ENCODE measurements around the gene ADAMTS14.

Gene ADAMTS14

DNA sequence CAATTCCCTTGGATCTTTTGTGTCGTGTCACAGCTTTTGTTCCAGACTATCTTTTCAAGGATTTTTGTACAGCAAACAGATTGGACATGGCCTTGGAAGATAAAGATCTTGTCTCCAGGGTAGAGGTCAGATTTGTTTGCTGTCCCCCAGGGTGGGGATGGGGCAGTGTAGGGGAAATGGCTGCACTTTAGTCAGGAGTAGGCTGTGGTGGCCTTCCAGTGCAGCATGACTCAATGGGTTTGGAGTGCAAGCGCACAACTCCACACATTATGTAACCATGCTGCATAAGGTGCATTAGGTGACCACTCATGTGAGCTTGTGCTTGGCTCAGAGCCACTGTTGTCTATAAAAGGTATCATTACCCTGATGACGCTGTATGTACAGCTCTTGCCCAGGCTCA, 23.9 kb upstream of the ADAMTS14 start:
- no peak for DNase-seq
- Histone ChIP-seq H3K27ac (no peak overlapping the region), H3K36me3 (no peaks in the 10 kb centered on the region), H3K9me3 (ENCODE audit: severe bottlenecking) (peaks cover 27% of the 10 kb centered on the region), H3K27me3 (ENCODE audit: insufficient read depth, low read depth, severe bottlenecking) (no peaks in the 10 kb centered on the region), H3K4me3 (ENCODE audit: low read depth, low read length) (no peak overlapping the region)
- TF ChIP-seq, protein P1, sequence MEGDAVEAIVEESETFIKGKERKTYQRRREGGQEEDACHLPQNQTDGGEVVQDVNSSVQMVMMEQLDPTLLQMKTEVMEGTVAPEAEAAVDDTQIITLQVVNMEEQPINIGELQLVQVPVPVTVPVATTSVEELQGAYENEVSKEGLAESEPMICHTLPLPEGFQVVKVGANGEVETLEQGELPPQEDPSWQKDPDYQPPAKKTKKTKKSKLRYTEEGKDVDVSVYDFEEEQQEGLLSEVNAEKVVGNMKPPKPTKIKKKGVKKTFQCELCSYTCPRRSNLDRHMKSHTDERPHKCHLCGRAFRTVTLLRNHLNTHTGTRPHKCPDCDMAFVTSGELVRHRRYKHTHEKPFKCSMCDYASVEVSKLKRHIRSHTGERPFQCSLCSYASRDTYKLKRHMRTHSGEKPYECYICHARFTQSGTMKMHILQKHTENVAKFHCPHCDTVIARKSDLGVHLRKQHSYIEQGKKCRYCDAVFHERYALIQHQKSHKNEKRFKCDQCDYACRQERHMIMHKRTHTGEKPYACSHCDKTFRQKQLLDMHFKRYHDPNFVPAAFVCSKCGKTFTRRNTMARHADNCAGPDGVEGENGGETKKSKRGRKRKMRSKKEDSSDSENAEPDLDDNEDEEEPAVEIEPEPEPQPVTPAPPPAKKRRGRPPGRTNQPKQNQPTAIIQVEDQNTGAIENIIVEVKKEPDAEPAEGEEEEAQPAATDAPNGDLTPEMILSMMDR (IDR thresholded peaks at IDR 0.05; ENCODE audit: low read depth, low read length): no peak

DNA sequence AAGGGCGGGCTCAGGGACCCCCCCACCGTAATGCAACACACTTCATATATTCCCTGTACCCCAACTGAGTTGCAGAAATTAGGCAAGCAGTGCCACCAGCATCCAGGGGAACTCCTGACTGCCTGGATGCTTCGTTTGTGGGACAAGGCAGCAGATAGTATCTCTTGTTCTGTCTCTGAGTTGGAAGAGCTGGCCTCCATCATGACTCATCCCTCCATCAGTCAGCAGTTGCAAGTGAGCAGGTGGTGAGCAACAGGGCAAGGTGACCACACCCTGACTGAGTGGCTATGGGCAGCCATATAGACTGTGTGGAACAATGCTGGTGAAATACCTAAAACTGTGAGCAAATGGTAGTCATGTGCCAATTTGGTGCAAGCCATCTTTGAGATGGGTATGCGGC, 22.8 kb upstream of the ADAMTS14 start:
- Histone ChIP-seq H3K4me3 (ENCODE audit: low read depth, low read length) (no peak overlapping the region), H3K27ac (no peak overlapping the region), H3K9me3 (ENCODE audit: severe bottlenecking) (peaks cover 27% of the 10 kb centered on the region), H3K36me3 (no peaks in the 10 kb centered on the region), H3K27me3 (ENCODE audit: insufficient read depth, low read depth, severe bottlenecking) (no peaks in the 10 kb centered on the region)
- TF ChIP-seq, protein P1 (IDR thresholded peaks at IDR 0.05; ENCODE audit: low read depth, low read length): no peak
- no peak for DNase-seq

DNA sequence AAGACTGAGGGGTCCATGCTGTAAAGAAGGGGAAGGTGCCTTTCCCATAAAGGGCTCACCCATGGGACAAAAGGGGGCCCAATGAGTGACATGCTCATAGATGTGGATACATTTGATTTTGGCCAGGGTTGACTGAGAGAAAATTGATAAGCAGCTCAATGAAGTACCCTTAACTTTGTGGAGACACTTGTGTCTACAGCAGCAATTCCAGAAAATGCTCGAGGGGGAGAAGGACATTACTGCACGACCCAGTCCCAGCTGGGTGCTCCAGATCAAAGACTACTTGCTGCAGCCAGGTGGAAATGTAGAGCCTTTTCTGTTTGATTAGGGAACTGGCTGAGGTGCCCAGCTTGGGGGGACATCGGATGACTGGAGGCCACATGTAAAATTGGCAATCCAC, 22.2 kb upstream of the ADAMTS14 start:
- no peak for DNase-seq
- Histone ChIP-seq H3K27ac (no peak overlapping the region), H3K36me3 (no peaks in the 10 kb centered on the region), H3K27me3 (ENCODE audit: insufficient read depth, low read depth, severe bottlenecking) (no peaks in the 10 kb centered on the region), H3K4me3 (ENCODE audit: low read depth, low read length) (no peak overlapping the region), H3K9me3 (ENCODE audit: severe bottlenecking) (peaks cover 27% of the 10 kb centered on the region)
- TF ChIP-seq, protein P1 (IDR thresholded peaks at IDR 0.05; ENCODE audit: low read depth, low read length): no peak

DNA sequence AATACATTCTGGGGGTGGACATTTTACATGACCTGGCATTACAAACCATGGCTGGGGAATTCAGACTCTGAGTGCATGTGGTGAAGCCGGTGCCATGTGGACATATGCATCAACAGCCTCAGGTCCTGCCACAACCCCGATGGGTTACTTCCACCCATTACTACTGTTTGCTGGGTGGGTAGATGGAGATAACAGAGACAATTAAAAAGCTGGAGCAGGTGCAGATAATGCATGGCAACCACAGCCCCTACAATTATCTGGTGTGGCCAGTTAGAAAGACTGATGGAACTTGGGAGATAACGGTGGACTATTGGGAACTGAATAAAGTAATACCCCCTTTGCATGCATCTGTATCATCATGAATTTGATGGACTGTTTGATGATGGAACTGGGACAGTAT, 21.6 kb upstream of the ADAMTS14 start:
- H3K27me3 ChIP-seq (ENCODE audit: insufficient read depth, low read depth, severe bottlenecking): no peaks in the 10 kb centered on the region
- no peak overlapping the region for H3K27ac ChIP-seq
- TF ChIP-seq, protein P1 (IDR thresholded peaks at IDR 0.05; ENCODE audit: low read depth, low read length): no peak
- no peak for DNase-seq
- H3K9me3 ChIP-seq (ENCODE audit: severe bottlenecking): peaks cover 27% of the 10 kb centered on the region
- no peaks in the 10 kb centered on the region for H3K36me3 ChIP-seq
- H3K4me3 ChIP-seq (ENCODE audit: low read depth, low read length): no peak overlapping the region

DNA sequence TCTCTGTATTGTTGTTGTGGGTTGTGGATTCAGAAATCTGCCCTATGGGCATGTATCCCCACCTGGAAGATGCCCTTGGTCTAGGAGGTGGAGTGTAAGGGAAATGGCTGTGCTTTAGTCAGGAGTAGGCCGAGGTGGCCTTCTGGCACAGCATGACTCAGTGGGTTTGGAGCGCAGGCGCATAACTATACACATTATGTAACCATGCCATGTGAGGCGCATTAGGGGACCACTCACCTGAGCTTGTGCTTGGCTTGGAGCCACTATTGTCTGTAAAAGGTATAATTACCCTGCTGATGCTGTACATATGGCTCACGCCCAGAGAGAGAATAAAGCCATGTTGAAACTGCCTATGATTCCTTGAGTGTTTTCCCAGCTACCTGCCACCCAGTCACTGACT, 20.6 kb upstream of the ADAMTS14 start:
- no peak for DNase-seq
- TF ChIP-seq, protein P1 (IDR thresholded peaks at IDR 0.05; ENCODE audit: low read depth, low read length): no peak
- Histone ChIP-seq H3K36me3 (no peaks in the 10 kb centered on the region), H3K27me3 (ENCODE audit: insufficient read depth, low read depth, severe bottlenecking) (no peaks in the 10 kb centered on the region), H3K9me3 (ENCODE audit: severe bottlenecking) (peaks cover 27% of the 10 kb centered on the region), H3K4me3 (ENCODE audit: low read depth, low read length) (no peak overlapping the region), H3K27ac (no peak overlapping the region)

Data from WERI-Rb-1 (cell line).